Activated T-helper 17 cell treated with anti-CD3 and anti-CD28 coated beads, Interleukin-2, amount 50 U/mL, for 72 hours (primary cell): ENCODE data around the gene ZNF366. TPM values are rescaled to one million over a fixed set of nuclear protein-coding genes. Genes with fewer than 3 reads are reported as not detected.

Experiments used
- total RNA-seq, 2 donors: library from RNA; stranded (reverse); gene quantifications; one replicate each; pipeline ENCODE4 v1.2.3, GENCODE V29; 2022

Gene ZNF366
- total RNA-seq, 2 donors from 2014 or later, result not detected

Other genes starting within 250 kb of the ZNF366 start
- 10 to 100 TPM; 71.2 to 88.3 TPM for gene MRPS27, start 187.2 kb downstream of the ZNF366 start, total RNA-seq
- 10 to 100 TPM in 1 of 2 donors, 1 to 10 TPM in 1; 9.1 to 14.8 TPM for gene PTCD2, start 187.0 kb downstream of the ZNF366 start, total RNA-seq